ENCODE results near the gene AEN. TPM values are rescaled to one million over a fixed set of nuclear protein-coding genes. Genes with fewer than 3 reads are reported as not detected.

The AEN gene
- total RNA-seq, 1 donor = 36.6 TPM

- no peak for DNase-seq (ENCODE audit: low read depth)
- H3K4me3 ChIP-seq (ENCODE audit: low read depth, low read length) = no peak overlapping the region
- TF ChIP-seq, protein P1, sequence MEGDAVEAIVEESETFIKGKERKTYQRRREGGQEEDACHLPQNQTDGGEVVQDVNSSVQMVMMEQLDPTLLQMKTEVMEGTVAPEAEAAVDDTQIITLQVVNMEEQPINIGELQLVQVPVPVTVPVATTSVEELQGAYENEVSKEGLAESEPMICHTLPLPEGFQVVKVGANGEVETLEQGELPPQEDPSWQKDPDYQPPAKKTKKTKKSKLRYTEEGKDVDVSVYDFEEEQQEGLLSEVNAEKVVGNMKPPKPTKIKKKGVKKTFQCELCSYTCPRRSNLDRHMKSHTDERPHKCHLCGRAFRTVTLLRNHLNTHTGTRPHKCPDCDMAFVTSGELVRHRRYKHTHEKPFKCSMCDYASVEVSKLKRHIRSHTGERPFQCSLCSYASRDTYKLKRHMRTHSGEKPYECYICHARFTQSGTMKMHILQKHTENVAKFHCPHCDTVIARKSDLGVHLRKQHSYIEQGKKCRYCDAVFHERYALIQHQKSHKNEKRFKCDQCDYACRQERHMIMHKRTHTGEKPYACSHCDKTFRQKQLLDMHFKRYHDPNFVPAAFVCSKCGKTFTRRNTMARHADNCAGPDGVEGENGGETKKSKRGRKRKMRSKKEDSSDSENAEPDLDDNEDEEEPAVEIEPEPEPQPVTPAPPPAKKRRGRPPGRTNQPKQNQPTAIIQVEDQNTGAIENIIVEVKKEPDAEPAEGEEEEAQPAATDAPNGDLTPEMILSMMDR (IDR thresholded peaks at IDR 0.05; ENCODE audit: insufficient read depth, low read length) = no peak
Observed at GRCh38 chr15:88674661-88675060, 53.5 kb downstream of the AEN start.

- no peak for DNase-seq (ENCODE audit: low read depth)
- no peak overlapping the region for H3K4me3 ChIP-seq (ENCODE audit: low read depth, low read length)
- TF ChIP-seq, protein P1 (IDR thresholded peaks at IDR 0.05; ENCODE audit: insufficient read depth, low read length) = no peak
Observed at GRCh38 chr15:88678755-88679154, 57.6 kb downstream of the AEN start.

- no peak overlapping the region for H3K4me3 ChIP-seq (ENCODE audit: low read depth, low read length)
- no peak for DNase-seq (ENCODE audit: low read depth)
- TF ChIP-seq, protein P1 (IDR thresholded peaks at IDR 0.05; ENCODE audit: insufficient read depth, low read length) = no peak
Observed at GRCh38 chr15:88680241-88681001, 59.3 kb downstream of the AEN start.

DNA sequence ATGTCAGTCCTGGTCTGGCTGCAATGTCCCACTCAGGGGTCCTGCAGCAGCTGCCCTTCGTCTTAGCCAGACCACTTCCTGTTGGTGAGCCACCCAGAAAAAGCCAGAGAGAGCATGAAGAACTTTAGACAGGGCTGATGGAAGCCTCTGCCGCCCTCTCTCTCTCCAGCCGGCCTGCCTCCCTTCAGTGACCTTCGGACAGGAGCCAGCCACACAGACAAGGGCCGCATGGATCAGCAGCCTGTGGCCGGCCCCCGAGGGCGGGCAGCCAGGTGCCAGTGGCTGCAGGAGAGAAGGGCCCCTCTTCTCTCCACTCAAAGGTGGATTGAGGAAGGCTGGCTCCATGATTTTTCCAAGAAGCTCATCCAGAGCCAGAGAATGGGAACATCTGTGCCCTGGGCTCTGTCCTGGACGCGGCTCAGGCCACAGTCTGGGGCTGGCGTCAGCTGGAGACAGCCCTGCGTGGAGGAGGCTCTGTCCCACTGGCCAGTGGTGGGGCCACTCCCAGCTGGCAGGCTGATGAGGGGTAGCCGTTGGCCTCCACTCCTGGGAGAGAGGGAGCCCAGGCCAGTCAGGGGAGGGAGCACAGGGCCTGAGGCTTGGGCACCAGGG is 60.6 kb downstream of the AEN start:
- H3K4me3 ChIP-seq (ENCODE audit: low read depth, low read length) = no peak overlapping the region
- TF ChIP-seq, protein P1 (IDR thresholded peaks at IDR 0.05; ENCODE audit: insufficient read depth, low read length) = no peak
- no peak for DNase-seq (ENCODE audit: low read depth)

Small RNAs within 50 kb of the gene (small RNA-seq; reads per million reads assigned to genes)
- gene MIR1179 (0.83 reads per million, percentile 22 among the genes with 10 or more reads in this experiment), gene MIR7-2 (1.2 reads per million, percentile 44 among the genes with 10 or more reads in this experiment)

Other genes with a start within 250 kb of the AEN start
- 8.5 and 16.4 TPM in 2 replicates for gene MRPL46, start 154.0 kb upstream of the AEN start, total RNA-seq (ENCODE audit: low replicate concordance)
- gene MRPS11, start 153.6 kb upstream of the AEN start, total RNA-seq (ENCODE audit: low replicate concordance) = 16.1 and 28.8 TPM in 2 replicates
- gene DET1, start 74.7 kb upstream of the AEN start, total RNA-seq (ENCODE audit: low replicate concordance) = 6.1 and 11.5 TPM in 2 replicates
- gene ISG20, start 17.7 kb downstream of the AEN start, total RNA-seq (ENCODE audit: low replicate concordance) = 1.9 and 6.6 TPM in 2 replicates
- 2.0 and 3.3 TPM in 2 replicates for gene ACAN, start 182.1 kb downstream of the AEN start, total RNA-seq (ENCODE audit: low replicate concordance)

Data from fibroblast of the aortic adventitia (primary cell).